GM19043 (cell line): Measurements from ENCODE around the gene CD22.

Experiments used
- ATAC-seq: cut with Tn5 transposase; IDR thresholded peaks from one replicate; pipeline ENCODE4 v1.9.1; 2021; ENCODE audit warnings: low read depth; ENCODE audit not compliant: unreplicated experiment

The CD22 gene

GRCh38 chr19:35295792-35296462, 33.1 kb upstream of the CD22 start:
- peak; percentile 49 for ATAC-seq

- no peak for ATAC-seq
These were observed 32.1 kb upstream of the CD22 start for GRCh38 chr19:35296644-35297514.

DNA sequence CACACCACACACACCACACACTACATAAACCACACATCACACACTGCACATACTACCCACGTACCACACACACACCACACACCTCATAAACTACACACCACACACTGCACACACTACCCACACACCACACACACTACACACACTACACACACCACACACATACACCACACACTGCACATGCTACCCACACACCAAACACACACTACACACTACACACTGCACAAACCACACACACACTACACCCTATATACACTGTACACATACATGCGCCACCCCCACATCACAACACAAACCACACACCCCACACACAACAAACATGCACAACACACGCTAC, 31.5 kb upstream of the CD22 start:
- no peak for ATAC-seq

- ATAC-seq, result no peak
These were observed 31.1 kb upstream of the CD22 start for GRCh38 chr19:35297922-35298321.

DNA sequence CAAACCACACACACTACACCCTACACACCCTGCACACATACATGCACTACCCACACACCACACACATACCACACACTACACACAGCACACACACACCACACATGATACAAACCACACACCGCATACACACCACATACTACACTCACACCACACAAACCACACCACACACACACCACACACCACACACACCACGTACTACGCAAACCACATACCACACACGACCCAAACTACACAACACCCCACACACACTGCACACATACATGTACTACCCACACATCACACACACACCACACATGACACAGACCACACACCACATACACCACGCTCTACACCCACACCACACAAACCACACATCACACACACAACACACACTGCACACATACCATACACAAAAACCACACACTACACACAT, 30.4 kb upstream of the CD22 start:
- ATAC-seq, result no peak

DNA sequence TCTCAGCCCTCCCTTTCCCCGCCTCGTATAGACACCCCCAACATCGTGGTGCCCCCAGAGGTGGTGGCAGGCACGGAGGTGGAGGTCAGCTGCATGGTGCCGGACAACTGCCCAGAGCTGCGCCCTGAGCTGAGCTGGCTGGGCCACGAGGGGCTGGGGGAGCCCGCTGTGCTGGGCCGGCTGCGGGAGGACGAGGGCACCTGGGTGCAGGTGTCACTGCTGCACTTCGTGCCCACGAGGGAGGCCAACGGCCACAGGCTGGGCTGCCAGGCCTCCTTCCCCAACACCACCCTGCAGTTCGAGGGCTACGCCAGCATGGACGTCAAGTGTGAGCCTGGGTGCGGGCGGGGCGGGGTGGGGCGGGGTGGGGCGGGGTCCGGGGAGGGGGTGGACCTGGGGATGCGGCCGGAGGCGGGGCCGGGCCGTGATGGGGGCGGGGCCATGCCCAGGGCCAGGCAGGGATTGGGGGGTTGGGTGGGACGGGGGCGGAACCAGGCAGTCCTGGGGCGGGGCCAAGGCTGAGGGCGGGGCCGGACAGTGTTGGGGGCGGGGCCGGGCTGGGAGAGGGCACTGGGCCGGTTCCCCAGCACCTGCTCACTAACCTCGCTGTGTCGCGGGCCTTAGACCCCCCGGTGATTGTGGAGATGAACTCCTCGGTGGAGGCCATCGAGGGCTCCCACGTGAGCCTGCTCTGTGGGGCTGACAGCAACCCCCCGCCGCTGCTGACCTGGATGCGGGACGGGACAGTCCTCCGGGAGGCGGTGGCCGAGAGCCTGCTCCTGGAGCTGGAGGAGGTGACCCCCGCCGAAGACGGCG, 29.3 kb upstream of the CD22 start:
- ATAC-seq, result no peak

GRCh38 chr19:35300339-35300649, 28.7 kb upstream of the CD22 start:
- ATAC-seq, result no peak

GRCh38 chr19:35301961-35302360, 27.0 kb upstream of the CD22 start:
- ATAC-seq, result no peak

- no peak for ATAC-seq
These were observed 26.5 kb upstream of the CD22 start for GRCh38 chr19:35302446-35302845.

DNA sequence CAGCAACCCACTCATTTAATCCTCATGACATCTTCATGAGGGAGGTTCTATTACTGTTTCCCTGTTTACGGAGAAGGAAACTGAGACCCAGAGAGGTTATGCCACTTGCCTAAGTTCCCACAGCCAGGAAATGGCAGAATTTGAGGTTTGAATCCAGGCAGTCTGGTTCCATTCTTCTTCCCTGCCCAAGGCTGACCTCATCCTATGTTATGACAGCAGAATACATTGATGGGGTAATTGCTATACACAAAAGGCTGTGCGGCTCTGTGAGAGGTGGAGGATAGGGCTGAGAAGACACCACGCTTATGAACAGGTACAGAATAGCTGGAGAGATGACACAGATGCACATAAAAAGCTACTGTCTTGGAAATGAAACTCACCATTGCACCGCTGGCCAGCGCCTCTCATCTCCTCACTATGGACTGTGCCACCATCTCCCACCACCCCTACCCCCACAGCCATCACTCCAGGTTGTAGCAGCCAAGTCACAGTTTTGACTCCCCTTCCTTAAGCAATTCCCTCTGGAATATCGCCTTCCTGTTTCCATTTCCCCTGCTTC, 25.6 kb upstream of the CD22 start:
- ATAC-seq, result no peak

DNA sequence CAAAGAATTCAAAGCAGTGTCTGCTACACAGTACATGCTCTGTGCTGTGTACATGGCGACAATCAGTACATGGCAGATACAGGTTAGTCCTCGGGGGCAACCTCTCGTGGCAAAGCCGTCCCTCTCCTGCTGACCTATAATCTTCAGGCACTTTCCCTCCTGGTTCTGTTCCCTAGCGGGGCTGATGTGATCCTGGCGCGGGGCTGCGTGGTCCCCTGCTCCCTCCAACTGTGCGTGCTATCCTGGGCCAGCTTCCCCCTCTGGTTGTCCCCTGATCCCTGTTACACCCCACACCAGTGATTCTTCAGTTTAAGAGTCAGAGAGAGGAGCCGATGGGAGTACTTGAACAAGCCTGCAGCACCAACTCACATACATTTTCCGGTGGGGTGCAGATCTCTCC, 25.0 kb upstream of the CD22 start:
- no peak for ATAC-seq

DNA sequence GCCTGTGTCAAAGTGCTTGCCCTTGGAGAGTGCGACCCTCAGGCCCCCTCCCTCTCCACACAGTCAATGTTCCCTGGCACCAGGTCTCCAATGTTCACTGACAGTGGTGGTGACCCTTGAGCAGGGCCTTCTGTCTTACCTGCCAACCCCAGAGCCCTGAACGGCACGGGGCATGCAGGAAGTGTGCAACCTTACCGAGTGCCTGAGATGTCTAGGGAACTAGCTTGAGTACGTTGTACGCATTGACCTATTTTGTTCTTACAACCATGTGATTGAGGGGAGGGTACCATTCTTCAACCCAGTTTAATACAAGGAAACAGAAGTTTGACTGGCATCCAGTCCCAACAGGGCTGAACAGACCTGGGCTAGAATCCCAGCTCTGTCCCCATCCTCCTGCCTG, 23.8 kb upstream of the CD22 start:
- no peak for ATAC-seq

- ATAC-seq, result no peak
These were observed 22.3 kb upstream of the CD22 start for GRCh38 chr19:35306473-35307246.

- no peak for ATAC-seq
These were observed 21.1 kb upstream of the CD22 start for GRCh38 chr19:35307931-35308330.

- no peak for ATAC-seq
These were observed 20.1 kb upstream of the CD22 start for GRCh38 chr19:35308910-35309309.

DNA sequence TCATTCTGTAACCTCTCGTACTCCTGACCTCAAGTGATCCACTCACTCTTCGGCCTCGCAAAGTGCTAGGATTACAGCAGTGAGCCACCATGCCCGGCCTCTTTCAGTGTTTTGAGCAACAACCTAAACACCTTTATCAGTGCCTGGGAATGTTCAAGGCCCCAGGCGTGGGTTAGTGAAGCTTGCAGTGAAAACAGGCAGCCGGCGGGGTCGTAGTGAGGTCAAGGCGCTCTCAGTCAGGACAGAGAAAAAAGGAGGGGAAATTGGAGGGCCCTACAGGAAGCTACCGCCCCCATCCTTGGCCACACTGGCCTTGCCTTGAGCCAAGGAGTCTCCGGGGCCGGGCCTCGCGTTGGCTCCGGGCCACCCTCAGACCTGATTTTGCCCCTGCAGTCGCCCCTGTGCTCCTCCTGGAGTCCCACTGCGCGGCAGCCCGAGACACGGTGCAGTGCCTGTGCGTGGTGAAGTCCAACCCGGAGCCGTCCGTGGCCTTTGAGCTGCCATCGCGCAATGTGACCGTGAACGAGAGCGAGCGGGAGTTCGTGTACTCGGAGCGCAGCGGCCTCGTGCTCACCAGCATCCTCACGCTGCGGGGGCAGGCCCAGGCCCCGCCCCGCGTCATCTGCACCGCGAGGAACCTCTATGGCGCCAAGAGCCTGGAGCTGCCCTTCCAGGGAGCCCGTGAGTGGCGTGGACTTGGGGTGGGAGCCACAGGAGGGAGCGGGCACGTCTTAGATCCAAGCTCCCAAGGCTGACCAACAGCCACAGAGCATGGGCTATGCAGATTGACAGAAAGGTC, 19.3 kb upstream of the CD22 start:
- ATAC-seq, result no peak

DNA sequence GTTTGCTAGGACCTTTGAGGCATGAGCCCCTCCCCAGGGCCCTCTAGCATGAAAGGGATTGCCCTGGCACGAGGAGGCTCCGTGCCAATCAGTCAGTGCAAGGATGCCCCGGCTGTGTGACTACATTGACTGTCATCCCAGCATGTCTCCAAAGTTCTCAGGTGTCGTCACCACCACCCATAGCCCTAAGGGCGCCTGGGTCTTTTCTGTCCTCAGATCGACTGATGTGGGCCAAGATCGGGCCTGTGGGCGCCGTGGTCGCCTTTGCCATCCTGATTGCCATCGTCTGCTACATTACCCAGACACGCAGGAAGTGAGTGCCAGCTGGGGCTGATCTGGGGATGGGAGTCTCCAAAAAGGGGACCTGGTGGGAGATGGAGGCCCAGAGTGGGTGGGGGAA, 18.7 kb upstream of the CD22 start:
- no peak for ATAC-seq

- ATAC-seq, result no peak
These were observed 18.0 kb upstream of the CD22 start for GRCh38 chr19:35310811-35311465.
